Duodenal mucosa (tissue), 2 donors: ENCODE measurements around the gene GRM1.

Experiments
- H3K27ac ChIP-seq: one replicate; pipeline ENCODE4 v1.7.0; 2013; ENCODE audit warnings: low read depth, low read length
- H3K27me3 ChIP-seq, 2 donors: one replicate each; pipeline ENCODE4 v1.7.0; 2013; ENCODE audit warnings: low read length in 2 of 2, control low read depth in 1 of 2; ENCODE audit not compliant: insufficient read depth in 2 of 2, control insufficient read depth in 1 of 2
- H3K36me3 ChIP-seq, 2 donors: one replicate each; pipeline ENCODE4 v1.7.0; 2013; ENCODE audit warnings: low read length in 2 of 2, control low read depth in 1 of 2; ENCODE audit not compliant: insufficient read depth in 2 of 2, control insufficient read depth in 1 of 2
- H3K4me1 ChIP-seq, 2 donors: one replicate each; pipeline ENCODE4 v1.7.0; 2013; ENCODE audit warnings: low read length in 2 of 2, control low read depth in 1 of 2; ENCODE audit not compliant: insufficient read depth in 2 of 2, control insufficient read depth in 1 of 2
- H3K4me3 ChIP-seq, 2 donors: one replicate each; pipeline ENCODE4 v1.7.0; 2013; ENCODE audit warnings: low read length in 2 of 2, low read depth in 1 of 2
- H3K9ac ChIP-seq, 2 donors: one replicate each; pipeline ENCODE4 v1.7.0; 2013; ENCODE audit warnings: low read length in 2 of 2, low read depth in 1 of 2
- H3K9me3 ChIP-seq, 2 donors: one replicate each; pipeline ENCODE4 v1.7.0; 2013; ENCODE audit warnings: low read length in 2 of 2, control low read depth in 1 of 2; ENCODE audit not compliant: control insufficient read depth in 1 of 2

GRM1 gene

GRCh38 chr6:146041282-146041681, 12.4 kb downstream of the GRM1 start:
- no peaks in the 10 kb centered on the region for H3K4me1 ChIP-seq
- peaks cover 0 to 8% of the 10 kb centered on the region in 2 donors for H3K9me3 ChIP-seq
- no peak overlapping the region for H3K27ac ChIP-seq
- no peak overlapping the region for H3K9ac ChIP-seq
- H3K27me3 ChIP-seq: no peaks in the 10 kb centered on the region
- H3K4me3 ChIP-seq: no peak overlapping the region
- H3K36me3 ChIP-seq: no peaks in the 10 kb centered on the region

GRCh38 chr6:146047371-146047770, 18.5 kb downstream of the GRM1 start:
- Histone ChIP-seq H3K27ac (no peak overlapping the region), H3K9ac (no peak overlapping the region), H3K27me3 (no peaks in the 10 kb centered on the region), H3K4me3 (no peak overlapping the region), H3K36me3 (no peaks in the 10 kb centered on the region), H3K9me3 (no peaks in the 10 kb centered on the region), H3K4me1 (no peaks in the 10 kb centered on the region)

GRCh38 chr6:146050168-146050567, 21.3 kb downstream of the GRM1 start:
- Histone ChIP-seq H3K36me3 (no peaks in the 10 kb centered on the region), H3K9me3 (no peaks in the 10 kb centered on the region), H3K4me3 (no peak overlapping the region), H3K27me3 (no peaks in the 10 kb centered on the region), H3K27ac (no peak overlapping the region), H3K4me1 (no peaks in the 10 kb centered on the region), H3K9ac (no peak overlapping the region)

- Histone ChIP-seq H3K36me3 (no peaks in the 10 kb centered on the region), H3K4me1 (no peaks in the 10 kb centered on the region), H3K9me3 (no peaks in the 10 kb centered on the region), H3K27me3 (no peaks in the 10 kb centered on the region), H3K9ac (no peak overlapping the region), H3K4me3 (no peak overlapping the region), H3K27ac (no peak overlapping the region)
These were observed 27.6 kb downstream of the GRM1 start for GRCh38 chr6:146056506-146056905.

- H3K9ac ChIP-seq: no peak overlapping the region
These were observed 36.8 kb downstream of the GRM1 start for GRCh38 chr6:146065690-146066089.

GRCh38 chr6:146066506-146066905, 37.6 kb downstream of the GRM1 start:
- no peaks in the 10 kb centered on the region for H3K9me3 ChIP-seq
- H3K9ac ChIP-seq: no peak overlapping the region
- H3K4me1 ChIP-seq: no peaks in the 10 kb centered on the region
- no peaks in the 10 kb centered on the region for H3K36me3 ChIP-seq
- no peaks in the 10 kb centered on the region for H3K27me3 ChIP-seq
- H3K27ac ChIP-seq: no peak overlapping the region
- no peak overlapping the region for H3K4me3 ChIP-seq

More at GRCh38 chr6:146065690-146066089, 36.8 kb downstream of the GRM1 start:
- no peaks in the 10 kb centered on the region for H3K9me3 ChIP-seq
- no peaks in the 10 kb centered on the region for H3K27me3 ChIP-seq
- H3K4me1 ChIP-seq: no peaks in the 10 kb centered on the region
- H3K27ac ChIP-seq: no peak overlapping the region
- no peaks in the 10 kb centered on the region for H3K36me3 ChIP-seq
- H3K4me3 ChIP-seq: no peak overlapping the region

GRCh38 chr6:146071781-146072180, 42.9 kb downstream of the GRM1 start:
- Histone ChIP-seq H3K36me3 (no peaks in the 10 kb centered on the region), H3K27ac (no peak overlapping the region), H3K4me3 (no peak overlapping the region), H3K4me1 (no peaks in the 10 kb centered on the region), H3K9ac (no peak overlapping the region), H3K27me3 (no peaks in the 10 kb centered on the region), H3K9me3 (no peaks in the 10 kb centered on the region)

- Histone ChIP-seq H3K4me3 (no peak overlapping the region), H3K9ac (no peak overlapping the region)
These were observed 49.1 kb downstream of the GRM1 start for GRCh38 chr6:146077992-146078391.

GRCh38 chr6:146087386-146087785, 58.5 kb downstream of the GRM1 start:
- no peak overlapping the region for H3K27ac ChIP-seq
- no peaks in the 10 kb centered on the region for H3K4me1 ChIP-seq
- H3K36me3 ChIP-seq: no peaks in the 10 kb centered on the region
- H3K9ac ChIP-seq: no peak overlapping the region
- no peaks in the 10 kb centered on the region for H3K27me3 ChIP-seq
- H3K9me3 ChIP-seq: no peaks in the 10 kb centered on the region
- H3K4me3 ChIP-seq: no peak overlapping the region

More at GRCh38 chr6:146077992-146078391, 49.1 kb downstream of the GRM1 start:
- Histone ChIP-seq H3K36me3 (no peaks in the 10 kb centered on the region), H3K4me1 (no peaks in the 10 kb centered on the region), H3K27ac (no peak overlapping the region), H3K27me3 (no peaks in the 10 kb centered on the region), H3K9me3 (no peaks in the 10 kb centered on the region)

- H3K27me3 ChIP-seq: no peaks in the 10 kb centered on the region
- H3K36me3 ChIP-seq: no peaks in the 10 kb centered on the region
These were observed 61.6 kb downstream of the GRM1 start for GRCh38 chr6:146090474-146090873.

More at GRCh38 chr6:146090474-146090873, 61.6 kb downstream of the GRM1 start:
- no peak overlapping the region for H3K4me3 ChIP-seq
- H3K4me1 ChIP-seq: no peaks in the 10 kb centered on the region
- H3K27ac ChIP-seq: no peak overlapping the region
- H3K9me3 ChIP-seq: no peaks in the 10 kb centered on the region
- no peak overlapping the region for H3K9ac ChIP-seq
